GM12878 (cell line): ENCODE results near the gene SPIRE1. TPM values are rescaled to one million over a fixed set of nuclear protein-coding genes. Genes with fewer than 3 reads are reported as not detected.

Experiments used
- ATAC-seq: fragments of 200-7000 bp; cut with Tn5 transposase; 3 replicates; pipeline ENCODE4 v1.9.1; 2020; ENCODE audit warnings: mild to moderate bottlenecking, moderate library complexity
- BruUV-seq: library from RNA; stranded (reverse); fragments of 400-500 nt; replicated peaks from 2 replicates; lab custom pipeline; 2021; lab: Mats Ljungman, UMichigan
- CTCF ChIA-PET: fragments of 300-600 bp; sonication (Branson Sonifier 250); formaldehyde crosslinking; extraction: SDS; loops from one replicate; lab custom pipeline; 2021; ENCODE audit warnings: inconsistent platforms; lab: Yijun Ruan, JAX
- POLR2A ChIA-PET: fragments of 350-600 bp; formaldehyde crosslinking; extraction: SDS; loops from one replicate; lab custom pipeline; 2021; ENCODE audit warnings: inconsistent platforms; lab: Charles Lee
- RAD21 ChIA-PET: fragments of 300-600 bp; sonication (Branson Sonifier 250); formaldehyde crosslinking; loops from one replicate; lab custom pipeline; 2023; ENCODE audit warnings: antibody characterized with exemption; ENCODE audit not compliant: unreplicated experiment; lab: Charles Lee
- SMC1A ChIA-PET: fragments of 300-600 bp; sonication (Branson Sonifier 250); formaldehyde crosslinking; loops from one replicate; lab custom pipeline; 2023; ENCODE audit not compliant: unreplicated experiment, uncharacterized antibody; lab: Charles Lee
- DNase-seq: peaks from one replicate; pipeline ENCODE4 v3.0.0-alpha.2; 2011; ENCODE audit warnings: low read depth, low spot score
- FAIRE-seq: peaks from 3 replicates; lab custom pipeline; 2011; peaks lifted over from hg19 to GRCh38; lab: Jason Lieb, UNC
- H2AFZ ChIP-seq: 2 replicates; pipeline ENCODE4 v1.6.0; 2011; ENCODE audit warnings: low read depth, low read length, control low read depth; ENCODE audit not compliant: control insufficient read depth
- H3K27ac ChIP-seq: 2 replicates; pipeline ENCODE4 v1.5.1; 2011; ENCODE audit warnings: control low read depth; ENCODE audit not compliant: control insufficient read depth, insufficient read depth
- H3K27me3 ChIP-seq, 2 experiments: replicated peaks in 1 of 2; 2 replicates each; pipeline versions ENCODE4 v1.6.0 to v1.6.1; 2011; ENCODE audit warnings: low read length in 1 of 2; ENCODE audit not compliant: control insufficient read depth in 2 of 2, insufficient read depth in 2 of 2
- H3K36me3 ChIP-seq, 2 experiments: 2 replicates each; pipeline ENCODE4 v1.5.1; 2011; ENCODE audit warnings: low read length in 1 of 2; ENCODE audit not compliant: control insufficient read depth in 2 of 2, insufficient read depth in 2 of 2
- H3K4me1 ChIP-seq: 2 replicates; pipeline ENCODE4 v1.6.1; 2011; ENCODE audit warnings: mild to moderate bottlenecking, low read length, moderate library complexity, mixed read lengths; ENCODE audit not compliant: control insufficient read depth, insufficient read depth
- H3K4me2 ChIP-seq: 2 replicates; pipeline ENCODE4 v1.6.0; 2011; ENCODE audit warnings: control low read depth; ENCODE audit not compliant: control insufficient read depth, insufficient read depth
- H3K4me3 ChIP-seq: fragments of 200-600 bp; sonication (generic); 2 replicates; pipeline ENCODE4 v1.5.1; 2016
- H3K79me2 ChIP-seq: 2 replicates; pipeline ENCODE4 v1.6.0; 2011; ENCODE audit warnings: low read length; ENCODE audit not compliant: control insufficient read depth, insufficient read depth
- H3K9ac ChIP-seq: 2 replicates; pipeline ENCODE4 v1.8.0; 2011; ENCODE audit warnings: low read length, control low read depth, mixed read lengths; ENCODE audit not compliant: control insufficient read depth, insufficient read depth
- H3K9me3 ChIP-seq: replicated peaks from 3 replicates; pipeline ENCODE4 v1.5.1; 2011; ENCODE audit warnings: mild to moderate bottlenecking, low read length; ENCODE audit not compliant: control insufficient read depth, insufficient read depth
- H4K20me1 ChIP-seq: 2 replicates; pipeline ENCODE4 v1.6.0; 2011; ENCODE audit not compliant: control insufficient read depth, insufficient read depth
- ASH2L ChIP-seq: fragments of 300-600, 200-600 bp; sonication (generic); IDR thresholded peaks from 2 replicates; pipeline ENCODE4 v1.6.1; 2017; ENCODE audit warnings: low read depth, mild to moderate bottlenecking, borderline replicate concordance
- BCLAF1 ChIP-seq: fragments of 450-650 bp; IDR thresholded peaks from 2 replicates; pipeline ENCODE4 v1.6.1; 2017; ENCODE audit warnings: antibody characterized with exemption, mild to moderate bottlenecking, moderate library complexity
- DPF2 ChIP-seq: fragments of 450-650 bp; IDR thresholded peaks from 2 replicates; pipeline ENCODE4 v1.6.1; 2017; ENCODE audit warnings: mild to moderate bottlenecking
- MEF2A ChIP-seq: IDR thresholded peaks from 2 replicates; pipeline ENCODE4 v1.6.1; 2011; ENCODE audit warnings: low read depth, mild to moderate bottlenecking, low read length, moderate library complexity; ENCODE audit not compliant: insufficient read depth
- RUNX3 ChIP-seq: IDR thresholded peaks from 2 replicates; pipeline ENCODE4 v1.6.1; 2012; ENCODE audit warnings: low read length, inconsistent platforms
- YY1 ChIP-seq: IDR thresholded peaks from 2 replicates; pipeline ENCODE4 v1.6.1; 2011; ENCODE audit warnings: low read depth, mild to moderate bottlenecking, low read length
- WGBS: methylation state at CpG from one replicate; pipeline ENCODE4 v1.1.6; 2016; ENCODE audit warnings: low lambda C conversion rate; ENCODE audit not compliant: insufficient replicate concordance, insufficient coverage; ENCODE audit errors: missing lambda C conversion rate; 5-methylcytosine and 5-hydroxymethylcytosine counted together
- in situ Hi-C: fragments of 300-500 bp; cut with MboI; formaldehyde crosslinking; loops from 9 replicates; pipeline ENCODE4 v1.14.3; 2018; ENCODE audit warnings: mixed read lengths
- intact Hi-C: fragments of 100-400 bp; cut with micrococcal nuclease; formaldehyde crosslinking; loops from one replicate; pipeline ENCODE4 v1.14.2; 2022; ENCODE audit not compliant: unreplicated experiment
- polyA plus RNA-seq, 11 experiments: library from polyadenylated mRNA; depleted of rRNA in 4 of 11; unstranded in 6 of 11; stranded (reverse) in 5 of 11; fragments of >200 nt; fragmentation: Nextera tagmentation in 4 of 11; fragmentation: Illumina TruSeq in 1 of 11; extraction: Ambion mirVana in 4 of 11; extraction: Trizol in 1 of 11; gene quantifications; 1 replicate in 1 of 11; 2 replicates in 10 of 11; pipeline versions ENCODE4 v1.2.1 to v1.2.3, GENCODE V29; 2011 to 2016; ENCODE audit warnings: inconsistent platforms in 2 of 11, missing spikeins in 2 of 11, low read depth in 1 of 11
- total RNA-seq, 4 experiments: library from RNA; depleted of rRNA in 3 of 4; stranded (reverse); fragments of >200 nt in 3 of 4; fragmentation: Illumina TruSeq in 1 of 4; extraction: Trizol in 1 of 4; gene quantifications; 2 replicates each; pipeline versions ENCODE4 v1.2.1 to v1.2.3, GENCODE V29; 2013 to 2021

Gene SPIRE1
- total and polyA plus RNA-seq, 10 of the 15 experiments (the other 5 are each of a cell fraction or from before 2014, with no cell fraction given), result 0.18 to 9.2 (median 4.3) TPM

DNA sequence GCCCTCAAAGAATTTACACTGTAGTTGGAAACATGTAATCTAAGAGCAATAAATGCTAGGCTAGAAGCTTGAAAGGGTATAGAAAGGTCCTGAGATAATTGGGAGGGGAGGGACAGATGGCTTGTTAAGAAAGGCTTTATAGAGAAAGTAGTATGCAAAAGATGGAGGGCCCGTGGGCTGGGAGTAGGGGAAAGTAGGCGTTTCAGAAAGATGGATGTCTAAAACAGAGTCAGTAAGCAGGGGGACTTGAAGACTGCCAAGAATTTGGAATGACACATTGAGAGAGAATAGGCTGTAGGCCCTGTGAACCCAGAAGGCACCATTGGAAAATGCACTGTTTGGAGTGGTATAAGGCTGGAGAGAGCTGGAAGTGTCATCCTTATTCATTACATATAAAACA, 45.8 kb upstream of the SPIRE1 start (continued):
- TF ChIP-seq BCLAF1, result 0 out of 2 replicates have a peak, but pooled peaks have one; percentile 9
- TF ChIP-seq YY1, result peak; percentile 65
- TF ChIP-seq, all 136 proteins: peak for 5

DNA sequence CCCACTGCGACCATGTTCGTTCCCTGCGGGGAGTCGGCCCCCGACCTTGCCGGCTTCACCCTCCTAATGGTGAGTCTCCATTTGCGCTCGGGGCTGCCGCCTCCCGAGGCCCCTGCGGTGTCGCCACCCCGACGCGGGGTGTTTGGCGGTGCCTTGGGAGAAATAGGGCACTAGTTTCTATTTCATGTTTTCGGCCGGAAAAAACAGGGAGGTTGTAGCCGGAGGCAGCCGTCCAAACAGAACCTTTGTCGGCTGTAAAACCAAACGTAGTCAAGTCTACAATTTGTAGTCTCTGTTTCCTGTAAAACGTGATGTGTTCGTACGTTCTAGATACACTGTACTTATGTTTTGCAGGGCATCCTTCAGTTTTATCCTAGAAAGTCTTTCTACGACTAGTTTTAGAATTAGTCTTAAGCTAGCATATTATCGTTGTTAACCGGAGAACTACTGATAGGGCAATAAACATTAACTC, 45.2 kb upstream of the SPIRE1 start:
- Histone ChIP-seq H3K4me3 (peak overlapping the region; percentile 96), H3K4me2 (peak overlapping the region; percentile 58), H4K20me1 (no peaks in the 10 kb centered on the region), H3K36me3 (peaks cover 2 to 10% of the 10 kb centered on the region in 2 experiments; a peak in 1 of 4 replicates), H3K9ac (peak overlapping the region; percentile 72), H3K27me3 (no peaks in the 10 kb centered on the region), H2AFZ (peak overlapping the region; percentile 95), H3K9me3 (no peaks in the 10 kb centered on the region), H3K27ac (peak overlapping the region; percentile 98), H3K79me2 (peaks cover 57% of the 10 kb centered on the region), H3K4me1 (peaks cover 16% of the 10 kb centered on the region)
- no peak for ATAC-seq
- ChIA-PET CTCF (interaction anchor here (1.1 kb wide), 1 partner anchor 311 kb away, joined by 4 read pairs; no protein-coding TSS in a partner anchor), POLR2A (interaction anchor here (0.5 to 1.9 kb wide), 5 partner anchors 10 to 293 kb away, joined by 3 to 7 read pairs (median 5); no protein-coding TSS in a partner anchor), RAD21 (interaction anchor here (1.1 kb wide), 1 partner anchor 326 kb away, joined by 3 read pairs; the partner anchor contains the start of gene AFG3L2), SMC1A (interaction anchor here (0.9 to 2.1 kb wide), 4 partner anchors 20 to 326 kb away, joined by 3 to 9 read pairs (median 3); partner anchors contain the start of gene AFG3L2)
- in situ Hi-C loops, result no loop called here
- WGBS, result under 1% methylated on average over 28 of the region's 28 CpGs
- DNase-seq, result no peak
- BruUV-seq, result no TSS peak
- intact Hi-C loops, result no loop called here
- no peak for FAIRE-seq
- TF ChIP-seq DPF2 (peak; percentile 30; the same call in 1 of the 2 replicates), RUNX3 (peak; percentile 45), MEF2A (no peak), ASH2L (peak; percentile 25)
